IPS-18c (cell line): ENCODE results near the gene DNMT3L.
"Not testable (repeated sequence)": the region's sequence is repeated elsewhere in the genome, so short reads cannot be mapped to it uniquely, and the experiment has no call there.

ENCODE experiments used
- H3K4me3 ChIP-seq: 2 replicates; pipeline ENCODE4 v1.7.0; 2013; ENCODE audit warnings: low read depth, mild to moderate bottlenecking, low read length, moderate library complexity; ENCODE audit not compliant: insufficient read depth
- H3K9me3 ChIP-seq: one replicate; pipeline ENCODE4 v1.6.1; 2013; ENCODE audit warnings: mild to moderate bottlenecking, low read length, moderate library complexity; ENCODE audit not compliant: control insufficient read depth, insufficient read depth

Gene DNMT3L

GRCh38 chr21:44263768-44264167, 2.1 kb upstream of the DNMT3L start:
- Histone ChIP-seq H3K4me3 (no peak overlapping the region), H3K9me3 (no peaks in the 10 kb centered on the region)

GRCh38 chr21:44263221-44263760, 1.6 kb upstream of the DNMT3L start:
- H3K9me3 ChIP-seq, result no peaks in the 10 kb centered on the region
- H3K4me3 ChIP-seq, result no peak overlapping the region

GRCh38 chr21:44262338-44263056, 800 bp upstream of the DNMT3L start:
- no peak overlapping the region for H3K4me3 ChIP-seq
- H3K9me3 ChIP-seq, result no peaks in the 10 kb centered on the region

- H3K9me3 ChIP-seq, result no peaks in the 10 kb centered on the region
- no peak overlapping the region for H3K4me3 ChIP-seq
Observed at GRCh38 chr21:44260791-44261631, 686 bp downstream of the DNMT3L start.

- Histone ChIP-seq H3K4me3 (no peak overlapping the region), H3K9me3 (peaks cover 3% of the 10 kb centered on the region)
Observed at GRCh38 chr21:44260066-44260465, 1.6 kb downstream of the DNMT3L start.

- no peak overlapping the region for H3K4me3 ChIP-seq
- peaks cover 3% of the 10 kb centered on the region for H3K9me3 ChIP-seq
Observed at GRCh38 chr21:44259082-44259705, 2.5 kb downstream of the DNMT3L start.

- H3K9me3 ChIP-seq, result peaks cover 3% of the 10 kb centered on the region
- no peak overlapping the region for H3K4me3 ChIP-seq
Observed at GRCh38 chr21:44258056-44258725, 3.5 kb downstream of the DNMT3L start.

GRCh38 chr21:44255511-44255981, 6.2 kb downstream of the DNMT3L start:
- H3K9me3 ChIP-seq, result peaks cover 3% of the 10 kb centered on the region
- H3K4me3 ChIP-seq, result no peak overlapping the region

- H3K9me3 ChIP-seq, result peaks cover 3% of the 10 kb centered on the region
- H3K4me3 ChIP-seq, result no peak overlapping the region
Observed at GRCh38 chr21:44253832-44254710, 7.6 kb downstream of the DNMT3L start.

GRCh38 chr21:44249204-44250037, 12.3 kb downstream of the DNMT3L start:
- not testable (repeated sequence) for H3K4me3 ChIP-seq, H3K9me3 ChIP-seq

GRCh38 chr21:44247904-44248303, 13.8 kb downstream of the DNMT3L start:
- H3K4me3 ChIP-seq, H3K9me3 ChIP-seq: not testable (repeated sequence)

GRCh38 chr21:44243980-44244379, 17.7 kb downstream of the DNMT3L start:
- not testable (repeated sequence) for H3K9me3 ChIP-seq, H3K4me3 ChIP-seq

GRCh38 chr21:44241281-44241680, 20.4 kb downstream of the DNMT3L start:
- not testable (repeated sequence) for H3K9me3 ChIP-seq, H3K4me3 ChIP-seq

- not testable (repeated sequence) for H3K9me3 ChIP-seq, H3K4me3 ChIP-seq
Observed at GRCh38 chr21:44240842-44241241, 20.9 kb downstream of the DNMT3L start, which contains the start of gene ICOSLG. Gene ICOSLG (minus strand): TSS chr21:44240943. CDS start chr21:44240817, 126 bp downstream.

GRCh38 chr21:44240353-44240752, 21.3 kb downstream of the DNMT3L start:
- not testable (repeated sequence) for H3K9me3 ChIP-seq, H3K4me3 ChIP-seq
